Smooth muscle cell (in vitro differentiated cells): ENCODE results near the gene LRP1B. TPM values are rescaled to one million over a fixed set of nuclear protein-coding genes. Genes with fewer than 3 reads are reported as not detected.

ENCODE experiments used
- DNase-seq: peaks from one replicate; lab custom pipeline; 2025; ENCODE audit not compliant: unreplicated experiment; lab: John Stamatoyannopoulos, UW
- H2AFZ ChIP-seq: fragments of 200-600 bp; sonication (generic); 2 replicates; pipeline ENCODE4 v1.6.0; 2016; ENCODE audit warnings: antibody characterized with exemption, low read depth, mild to moderate bottlenecking
- H3F3A ChIP-seq: fragments of 200-600 bp; sonication (generic); 2 replicates; pipeline ENCODE4 v1.6.0; 2017; ENCODE audit warnings: antibody characterized with exemption, low read depth
- H3K27ac ChIP-seq: fragments of 200-600 bp; sonication (generic); 2 replicates; pipeline ENCODE4 v1.5.1; 2016; ENCODE audit warnings: low read depth, mild to moderate bottlenecking
- H3K27me3 ChIP-seq: fragments of 200-600 bp; sonication (generic); 2 replicates; pipeline ENCODE4 v1.6.1; 2016; ENCODE audit warnings: low read depth, mild to moderate bottlenecking
- H3K36me3 ChIP-seq: fragments of 200-600 bp; sonication (generic); 2 replicates; pipeline ENCODE4 v1.5.1; 2016; ENCODE audit warnings: low read depth
- H3K4me1 ChIP-seq: fragments of 200-600 bp; sonication (generic); 2 replicates; pipeline ENCODE4 v1.5.1; 2016; ENCODE audit warnings: low read depth
- H3K4me2 ChIP-seq: fragments of 200-600 bp; sonication (generic); 2 replicates; pipeline ENCODE4 v1.6.0; 2016; ENCODE audit warnings: mild to moderate bottlenecking
- H3K4me3 ChIP-seq: fragments of 200-600 bp; sonication (generic); 2 replicates; pipeline ENCODE4 v1.5.1; 2016; ENCODE audit warnings: mild to moderate bottlenecking
- H3K79me2 ChIP-seq: fragments of 200-600 bp; sonication (generic); 2 replicates; pipeline ENCODE4 v1.6.0; 2016; ENCODE audit warnings: low read depth, mild to moderate bottlenecking
- H3K9ac ChIP-seq: fragments of 200-600 bp; sonication (generic); 2 replicates; pipeline ENCODE4 v1.6.0; 2016; ENCODE audit warnings: low read depth
- H3K9me3 ChIP-seq: fragments of 200-600 bp; sonication (generic); replicated peaks from 2 replicates; pipeline ENCODE4 v1.5.1; 2016; ENCODE audit warnings: low read depth
- H4K20me1 ChIP-seq: fragments of 200-600 bp; sonication (generic); 2 replicates; pipeline ENCODE4 v1.6.0; 2016; ENCODE audit warnings: low read depth
- WGBS: methylation state at CpG from one replicate; pipeline ENCODE4 v1.1.7; 2016; ENCODE audit warnings: low lambda C conversion rate; 5-methylcytosine and 5-hydroxymethylcytosine counted together
- polyA plus RNA-seq: library from polyadenylated mRNA; unstranded; fragments of >200 nt; fragmentation: Nextera tagmentation; extraction: Ambion mirVana; gene quantifications from 2 replicates; pipeline ENCODE4 v1.2.1, GENCODE V29; 2016
- total RNA-seq: library from RNA; depleted of rRNA; stranded (reverse); fragments of >200 nt; gene quantifications from 2 replicates; pipeline ENCODE4 v1.2.3, GENCODE V29; 2014
- TF ChIP-seq, protein P1 (sequence below): fragments of 200-600 bp; sonication (generic); IDR thresholded peaks from 2 replicates; pipeline ENCODE4 v1.5.1; 2017; ENCODE audit warnings: borderline replicate concordance, mild to moderate bottlenecking, antibody characterized with exemption; ENCODE audit not compliant: insufficient read depth, poor library complexity, severe bottlenecking

LRP1B gene
- total and polyA plus RNA-seq, 2 experiments from 2014 or later, result 0.08 to 2.9 TPM

DNA sequence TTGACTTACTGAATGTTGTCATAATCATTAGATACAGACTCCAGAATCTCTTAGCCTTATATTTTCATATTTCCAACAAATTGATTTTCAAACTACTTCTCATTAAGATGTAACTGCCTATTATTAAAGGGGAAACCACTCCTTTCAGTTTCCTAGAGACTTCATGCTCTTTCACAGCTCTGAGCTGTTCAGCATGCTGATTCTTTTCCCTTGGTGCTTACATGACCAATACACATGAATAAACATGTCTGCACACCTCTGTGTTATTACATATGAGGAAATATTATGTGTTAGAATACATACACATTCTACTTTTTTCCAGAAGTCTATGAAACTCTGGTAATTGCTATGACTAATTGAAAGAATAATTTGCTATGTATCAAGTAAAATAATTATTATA lies 200.0 kb downstream of the LRP1B start:
- Histone ChIP-seq H3K9me3 (no peaks in the 10 kb centered on the region), H4K20me1 (no peaks in the 10 kb centered on the region), H3K79me2 (no peaks in the 10 kb centered on the region), H3K4me3 (no peak overlapping the region), H3K27me3 (no peaks in the 10 kb centered on the region), H3K9ac (no peak overlapping the region), H3F3A (no peaks in the 10 kb centered on the region), H2AFZ (no peak overlapping the region), H3K4me2 (no peak overlapping the region), H3K4me1 (no peaks in the 10 kb centered on the region), H3K36me3 (no peaks in the 10 kb centered on the region), H3K27ac (no peak overlapping the region)
- DNase-seq, result no peak
- TF ChIP-seq, protein P1, sequence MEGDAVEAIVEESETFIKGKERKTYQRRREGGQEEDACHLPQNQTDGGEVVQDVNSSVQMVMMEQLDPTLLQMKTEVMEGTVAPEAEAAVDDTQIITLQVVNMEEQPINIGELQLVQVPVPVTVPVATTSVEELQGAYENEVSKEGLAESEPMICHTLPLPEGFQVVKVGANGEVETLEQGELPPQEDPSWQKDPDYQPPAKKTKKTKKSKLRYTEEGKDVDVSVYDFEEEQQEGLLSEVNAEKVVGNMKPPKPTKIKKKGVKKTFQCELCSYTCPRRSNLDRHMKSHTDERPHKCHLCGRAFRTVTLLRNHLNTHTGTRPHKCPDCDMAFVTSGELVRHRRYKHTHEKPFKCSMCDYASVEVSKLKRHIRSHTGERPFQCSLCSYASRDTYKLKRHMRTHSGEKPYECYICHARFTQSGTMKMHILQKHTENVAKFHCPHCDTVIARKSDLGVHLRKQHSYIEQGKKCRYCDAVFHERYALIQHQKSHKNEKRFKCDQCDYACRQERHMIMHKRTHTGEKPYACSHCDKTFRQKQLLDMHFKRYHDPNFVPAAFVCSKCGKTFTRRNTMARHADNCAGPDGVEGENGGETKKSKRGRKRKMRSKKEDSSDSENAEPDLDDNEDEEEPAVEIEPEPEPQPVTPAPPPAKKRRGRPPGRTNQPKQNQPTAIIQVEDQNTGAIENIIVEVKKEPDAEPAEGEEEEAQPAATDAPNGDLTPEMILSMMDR, result no peak

DNA sequence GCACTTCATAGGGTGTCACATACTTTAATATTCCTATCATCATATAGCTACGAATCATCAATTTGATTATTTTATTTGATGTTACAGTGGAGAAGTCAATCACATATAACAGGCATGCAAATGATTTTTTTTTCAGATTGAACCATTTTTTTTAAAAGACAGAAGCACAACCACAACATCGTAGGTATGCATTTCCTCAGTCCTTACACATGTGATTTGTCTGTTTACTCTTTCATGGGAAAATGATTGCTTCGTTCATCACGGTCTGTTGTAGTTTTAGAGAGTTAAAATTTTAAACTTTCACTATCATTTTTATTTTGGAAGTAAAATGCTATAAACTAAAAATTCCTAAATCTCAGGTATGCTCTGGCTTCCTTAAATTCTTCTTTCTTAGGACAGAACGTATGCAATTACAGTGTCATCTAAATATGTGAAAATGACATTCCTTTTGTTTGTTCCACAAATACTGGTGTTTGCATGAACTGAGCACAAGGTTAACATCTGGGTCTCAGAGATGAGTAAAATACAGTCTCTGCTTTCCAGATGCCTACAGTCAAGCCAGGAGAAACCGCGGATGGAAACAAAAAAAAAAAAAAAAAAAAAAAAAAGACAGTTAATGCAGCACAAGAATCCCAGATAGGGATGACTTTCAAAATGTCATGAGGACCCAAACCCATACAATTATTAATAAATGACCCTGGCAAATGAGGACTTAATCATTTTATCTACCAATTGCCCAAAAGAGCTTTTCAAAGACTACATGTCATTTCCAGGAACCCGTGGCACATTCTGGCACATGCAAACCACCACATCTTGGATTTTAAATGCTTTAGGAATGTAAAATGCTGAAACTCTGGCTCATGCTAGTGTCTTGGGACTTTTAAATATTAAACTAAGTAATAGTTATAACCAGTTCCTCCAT lies 201.2 kb downstream of the LRP1B start:
- H3K4me2 ChIP-seq, result no peak overlapping the region
- 87% methylated on average over 8 of the region's 8 CpGs for WGBS

DNA sequence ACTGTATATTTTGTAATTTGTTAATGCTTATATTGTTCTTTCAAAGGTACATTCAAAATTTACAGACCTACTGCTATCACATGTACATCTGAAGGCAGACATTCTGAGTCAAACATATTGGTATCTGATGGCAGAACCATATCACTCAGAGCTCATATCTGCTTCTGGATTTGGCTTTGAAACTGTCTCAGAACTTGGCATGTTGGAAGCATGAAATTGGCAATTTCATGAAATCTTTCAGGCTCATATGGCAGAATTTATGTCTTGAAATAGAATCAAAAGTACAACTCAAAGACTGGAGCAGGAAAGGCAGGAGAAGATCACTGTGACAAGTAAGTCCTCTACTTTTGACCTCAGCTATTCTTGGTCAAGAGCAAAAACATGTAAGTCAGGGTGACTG lies 202.3 kb downstream of the LRP1B start:
- Histone ChIP-seq H3K4me3 (no peak overlapping the region), H3F3A (no peaks in the 10 kb centered on the region), H3K27ac (no peak overlapping the region), H3K27me3 (no peaks in the 10 kb centered on the region), H3K4me1 (no peaks in the 10 kb centered on the region), H3K79me2 (no peaks in the 10 kb centered on the region), H3K9me3 (no peaks in the 10 kb centered on the region), H3K36me3 (no peaks in the 10 kb centered on the region), H4K20me1 (no peaks in the 10 kb centered on the region), H3K9ac (no peak overlapping the region), H3K4me2 (no peak overlapping the region), H2AFZ (no peak overlapping the region)
- DNase-seq, result no peak
- TF ChIP-seq, protein P1, result no peak

More for the DNA sequence above, 201.2 kb downstream of the LRP1B start:
- no peaks in the 10 kb centered on the region for H4K20me1 ChIP-seq
- no peaks in the 10 kb centered on the region for H3K36me3 ChIP-seq
- H3K27ac ChIP-seq, result no peak overlapping the region
- no peak overlapping the region for H3K4me3 ChIP-seq
- H3K79me2 ChIP-seq, result no peaks in the 10 kb centered on the region
- no peaks in the 10 kb centered on the region for H3K27me3 ChIP-seq
- no peaks in the 10 kb centered on the region for H3K4me1 ChIP-seq
- DNase-seq, result no peak
- TF ChIP-seq, protein P1, result no peak
- H3F3A ChIP-seq, result no peaks in the 10 kb centered on the region
- H2AFZ ChIP-seq, result no peak overlapping the region
- no peak overlapping the region for H3K9ac ChIP-seq
- no peaks in the 10 kb centered on the region for H3K9me3 ChIP-seq

DNA sequence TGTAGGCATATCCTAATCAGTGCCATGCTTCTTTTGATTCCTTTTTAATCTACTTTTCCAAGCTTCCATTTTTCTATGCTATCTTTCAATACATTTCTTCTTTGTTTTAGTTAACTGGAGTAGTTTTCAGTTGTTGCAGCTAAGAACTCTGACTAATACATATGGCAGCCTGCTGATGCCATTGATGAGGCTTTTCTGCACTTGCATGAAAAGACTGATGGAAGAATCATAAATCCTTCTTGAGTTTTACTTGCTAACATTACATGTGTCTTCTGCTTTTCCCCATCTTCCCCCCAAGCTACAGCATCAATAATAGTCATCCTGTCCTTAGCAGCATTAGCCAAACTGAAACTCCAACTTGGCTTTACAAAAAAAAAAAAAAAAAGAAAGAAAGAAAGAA lies 203.3 kb downstream of the LRP1B start:
- no peaks in the 10 kb centered on the region for H3K4me1 ChIP-seq
- no peaks in the 10 kb centered on the region for H3F3A ChIP-seq
- H3K9me3 ChIP-seq, result no peaks in the 10 kb centered on the region
- H2AFZ ChIP-seq, result no peak overlapping the region
- H3K4me3 ChIP-seq, result no peak overlapping the region
- no peaks in the 10 kb centered on the region for H3K27me3 ChIP-seq
- no peaks in the 10 kb centered on the region for H3K36me3 ChIP-seq
- no peak overlapping the region for H3K9ac ChIP-seq
- H4K20me1 ChIP-seq, result no peaks in the 10 kb centered on the region
- DNase-seq, result no peak
- H3K4me2 ChIP-seq, result no peak overlapping the region
- H3K79me2 ChIP-seq, result no peaks in the 10 kb centered on the region
- TF ChIP-seq, protein P1, result no peak
- no peak overlapping the region for H3K27ac ChIP-seq
